NCI-H524 treated with DMSO at 0.1 percent for 48 hours (cell line): Measurements from ENCODE around the gene CRIP2.

ENCODE experiments used
- DNase-seq: peaks from one replicate; lab custom pipeline; 2025; lab: John Stamatoyannopoulos, UW

Gene CRIP2

GRCh38 chr14:105498430-105499255 lies 24.0 kb downstream of the CRIP2 start:
- DNase-seq, result no peak

DNA sequence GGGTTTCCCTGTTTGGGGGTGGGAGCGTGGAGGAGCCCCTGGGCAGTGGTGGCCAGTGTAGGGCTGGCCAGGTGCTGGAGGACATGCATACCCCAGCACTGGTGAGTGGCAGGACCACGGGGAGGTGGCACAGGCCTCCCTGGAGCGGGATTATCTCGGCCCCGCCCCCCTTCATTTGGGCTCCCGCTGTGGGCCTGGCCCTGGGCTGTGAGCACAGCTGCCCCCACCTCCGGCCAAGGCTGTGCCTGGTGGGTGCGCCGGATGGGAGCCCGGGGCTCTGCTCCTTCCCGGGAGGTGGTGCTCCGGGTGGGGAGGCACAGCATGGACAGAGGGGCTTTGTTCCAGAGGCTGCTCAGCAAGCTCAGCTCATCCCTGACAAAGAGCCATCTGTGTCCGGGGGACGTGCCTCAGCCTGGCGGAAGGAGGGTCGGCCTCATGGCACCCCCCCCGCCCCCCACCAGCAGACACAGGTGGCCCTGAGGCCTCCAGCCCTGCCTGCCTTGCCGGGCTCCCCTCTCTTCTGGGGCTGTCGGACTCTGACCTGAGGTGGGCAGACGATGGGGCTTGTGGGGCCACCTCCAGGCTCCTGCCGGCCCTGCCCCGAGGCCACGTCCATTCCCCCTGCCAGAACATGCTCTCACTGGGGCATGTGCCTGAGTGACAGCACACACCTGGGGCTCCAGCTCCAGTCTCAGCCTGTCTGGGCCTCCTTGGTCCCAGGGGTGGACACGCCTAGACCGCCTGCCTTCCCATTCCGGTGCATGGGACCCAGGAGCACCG lies 24.8 kb downstream of the CRIP2 start:
- DNase-seq, result no peak

GRCh38 chr14:105500036-105500725 lies 25.6 kb downstream of the CRIP2 start:
- no peak for DNase-seq

GRCh38 chr14:105500726-105501101 lies 26.1 kb downstream of the CRIP2 start:
- no peak for DNase-seq

DNA sequence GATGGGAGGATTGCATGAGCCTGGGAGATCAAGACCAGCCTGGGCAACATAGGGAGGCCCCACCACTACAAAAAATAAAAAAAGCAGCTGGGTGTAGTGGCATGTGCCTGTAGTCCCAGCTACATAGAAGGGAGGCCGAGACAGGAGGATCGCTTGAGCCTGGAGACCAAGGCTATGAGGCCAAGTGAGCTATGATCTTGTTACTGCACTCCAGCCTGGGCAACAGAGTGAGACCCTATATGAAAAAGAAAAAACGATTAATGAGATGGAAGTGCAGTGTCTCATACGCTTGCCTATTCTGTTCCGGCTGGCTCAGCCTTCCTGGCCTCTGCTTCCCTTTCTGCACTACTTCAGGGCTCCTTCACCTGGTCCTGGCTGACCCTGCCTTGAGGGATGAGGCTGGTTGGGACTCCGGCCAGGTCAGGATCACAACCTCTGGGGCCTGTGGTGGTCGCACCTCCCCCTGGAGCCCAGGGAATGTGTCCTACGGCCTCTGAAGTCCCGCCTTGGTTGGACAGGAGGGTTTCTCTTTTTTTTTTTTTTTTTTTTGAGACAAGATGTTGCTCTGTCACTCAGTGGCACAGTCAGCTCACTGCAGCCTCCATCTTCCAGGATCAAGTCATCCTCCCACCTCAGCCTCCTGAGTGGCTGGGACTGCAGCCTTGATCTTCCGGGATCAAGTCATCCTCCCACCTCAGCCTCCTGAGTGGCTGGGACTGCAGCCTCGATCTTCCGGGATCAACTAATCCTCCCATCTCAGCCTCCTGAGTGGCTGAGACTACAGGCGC lies 27.1 kb downstream of the CRIP2 start:
- no peak for DNase-seq

DNA sequence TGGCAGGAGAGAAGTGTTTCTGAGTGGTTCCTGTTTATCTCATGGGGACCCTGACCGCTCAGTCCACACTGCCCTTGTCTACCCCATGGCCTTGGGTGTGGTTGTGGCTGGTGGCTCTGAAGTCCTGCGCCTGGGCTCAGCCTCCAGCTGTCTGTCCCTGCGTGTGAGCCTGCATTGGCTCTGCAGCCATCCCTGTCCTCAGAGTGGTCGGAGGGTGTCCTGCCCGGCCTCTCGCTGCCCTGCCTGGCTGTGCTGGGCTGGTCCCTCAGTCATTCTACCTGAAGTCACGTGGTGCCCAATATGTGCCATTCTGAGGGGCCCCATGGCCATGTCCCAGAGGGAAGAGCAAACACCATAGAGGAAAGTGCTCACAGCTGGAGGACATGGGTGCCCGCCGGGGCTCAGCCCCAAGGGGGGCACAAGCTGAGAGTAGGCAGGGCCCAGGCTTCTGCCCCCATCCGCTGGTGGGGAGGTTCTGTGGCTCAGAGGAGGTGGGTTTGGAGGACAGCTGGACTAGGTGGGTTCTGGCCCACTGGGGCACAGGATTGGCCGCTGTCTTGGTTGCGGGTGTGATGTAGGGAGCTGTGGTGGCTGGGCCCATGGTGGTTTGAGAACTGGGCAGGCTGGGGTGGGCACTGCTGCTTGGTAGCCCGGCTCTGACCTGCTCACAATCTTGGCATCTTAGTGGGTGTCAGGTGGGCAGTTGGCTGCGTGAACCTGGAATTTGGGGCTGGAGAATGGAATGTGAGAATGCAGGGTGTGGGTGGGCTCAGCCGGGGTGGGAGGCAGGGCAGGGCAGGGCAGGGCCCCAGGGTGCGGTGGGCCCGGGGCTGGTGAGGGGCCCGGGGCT lies 28.1 kb downstream of the CRIP2 start:
- no peak for DNase-seq

GRCh38 chr14:105503296-105503640 lies 28.6 kb downstream of the CRIP2 start:
- DNase-seq, result no peak

DNA sequence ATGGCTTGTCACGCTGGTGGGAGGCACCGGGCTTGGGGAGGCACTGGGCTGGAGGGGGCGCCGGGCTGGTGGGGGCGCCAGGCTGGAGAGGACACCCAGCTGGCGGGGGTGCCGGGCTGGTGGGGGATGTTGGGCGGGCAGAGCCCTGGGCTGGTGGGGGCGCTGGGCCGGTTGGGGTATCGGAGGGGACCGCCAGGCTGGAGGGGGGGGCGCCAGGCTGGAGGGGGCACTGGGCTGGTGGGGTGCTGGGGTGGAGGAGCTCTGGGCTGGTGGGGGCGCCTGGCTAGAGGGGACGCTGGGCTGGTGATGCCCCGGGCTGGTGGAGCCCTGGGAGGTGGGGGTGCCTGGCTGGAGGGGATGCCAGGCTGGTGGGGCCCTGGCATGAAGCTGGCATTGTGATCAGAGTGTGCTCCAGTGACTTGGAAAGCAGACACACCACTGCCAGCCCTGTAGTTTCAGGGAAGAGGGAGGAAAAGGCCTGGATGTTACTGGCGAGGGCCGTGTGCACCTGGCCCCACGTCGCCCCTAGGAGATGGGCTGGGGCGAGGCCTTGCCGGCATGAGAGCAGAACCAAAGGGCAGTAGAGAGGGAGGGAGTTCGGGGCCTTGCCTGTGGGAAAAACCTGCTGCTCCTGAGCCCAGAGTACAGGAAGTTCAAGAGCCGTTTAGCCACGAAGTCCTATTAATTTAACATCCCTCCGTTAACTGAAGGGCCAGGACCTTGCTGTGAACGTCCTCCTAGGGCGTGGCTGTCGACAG lies 29.5 kb downstream of the CRIP2 start:
- DNase-seq, result no peak

DNA sequence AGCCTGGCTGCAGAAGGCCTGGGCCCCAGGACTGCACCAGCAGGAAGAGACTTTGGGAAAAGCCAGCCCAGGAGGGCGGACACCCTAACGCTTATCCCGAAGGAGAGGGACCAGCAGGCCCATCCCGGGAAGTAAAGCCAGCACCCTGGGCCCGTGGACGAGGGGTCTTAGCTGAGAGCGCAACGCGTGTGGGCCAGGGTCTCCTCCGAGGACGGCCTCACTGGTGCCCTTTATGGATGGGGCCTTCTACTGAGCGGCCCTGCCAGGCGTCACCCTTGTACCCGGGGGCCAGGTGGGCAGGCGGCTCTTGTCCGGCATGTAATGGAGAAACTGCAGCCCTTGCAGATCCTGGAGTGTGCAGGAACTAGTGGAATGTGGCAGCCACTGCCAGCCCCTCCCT lies 30.5 kb downstream of the CRIP2 start:
- DNase-seq, result no peak

GRCh38 chr14:105507247-105507646 lies 32.6 kb downstream of the CRIP2 start:
- no peak for DNase-seq

DNA sequence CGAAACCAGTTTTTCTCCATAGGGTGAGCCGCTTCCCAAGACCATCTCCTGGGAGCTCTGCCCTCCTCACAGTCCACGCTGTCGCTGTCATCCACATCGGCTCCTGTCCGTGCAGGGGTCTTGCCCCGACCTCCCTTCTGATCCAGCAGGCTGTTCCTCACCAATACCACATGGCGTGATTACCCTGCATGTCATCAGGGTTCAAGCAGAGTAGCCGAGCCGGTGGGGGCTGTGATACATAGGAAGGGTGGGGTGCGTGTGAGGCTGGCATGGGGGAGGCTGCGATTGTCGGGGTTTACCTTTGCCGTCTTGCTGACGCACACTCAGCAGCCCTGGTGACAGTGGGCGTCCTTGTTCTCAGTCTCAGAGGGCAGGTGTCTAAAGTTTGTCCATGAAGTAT lies 33.4 kb downstream of the CRIP2 start:
- no peak for DNase-seq

GRCh38 chr14:105508601-105509000 lies 34.0 kb downstream of the CRIP2 start:
- no peak for DNase-seq

- no peak for DNase-seq
Observed at GRCh38 chr14:105517096-105517495, 42.5 kb downstream of the CRIP2 start.

DNA sequence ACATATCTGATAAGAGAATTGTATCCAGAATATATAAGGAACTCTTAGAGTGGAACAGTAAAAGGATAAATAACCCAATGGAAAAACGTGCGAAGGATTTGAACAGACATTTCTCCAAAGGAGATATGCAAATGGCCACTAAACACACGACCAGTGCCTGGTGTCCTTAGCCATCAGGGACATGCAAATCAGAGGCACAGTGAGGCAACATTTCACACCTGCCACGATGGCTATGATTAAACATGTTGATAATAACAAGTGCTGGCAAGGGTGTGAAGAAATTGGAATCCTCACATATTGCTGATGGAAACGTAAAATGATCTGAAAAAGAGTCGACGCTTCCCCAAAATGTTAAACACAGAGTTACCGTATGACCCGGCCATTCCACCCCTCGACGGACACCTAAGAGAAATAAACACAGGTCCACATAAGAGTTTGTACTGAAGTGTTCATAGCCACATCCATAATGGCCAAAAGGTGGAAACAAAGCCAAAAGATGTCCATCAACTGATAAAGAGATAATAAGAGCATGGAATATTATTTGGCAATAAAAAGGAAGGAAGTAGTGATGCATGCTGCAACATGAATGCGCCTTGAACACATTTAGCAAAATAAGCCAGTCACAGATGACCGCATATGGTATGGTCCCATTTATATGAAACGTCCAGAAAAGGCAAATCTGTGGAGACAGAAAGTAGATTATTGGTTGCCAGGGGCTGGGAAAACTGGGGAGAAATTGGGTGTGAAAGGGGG lies 45.5 kb downstream of the CRIP2 start:
- no peak for DNase-seq

- no peak for DNase-seq
Observed at GRCh38 chr14:105525326-105525725, 50.7 kb downstream of the CRIP2 start.

DNA sequence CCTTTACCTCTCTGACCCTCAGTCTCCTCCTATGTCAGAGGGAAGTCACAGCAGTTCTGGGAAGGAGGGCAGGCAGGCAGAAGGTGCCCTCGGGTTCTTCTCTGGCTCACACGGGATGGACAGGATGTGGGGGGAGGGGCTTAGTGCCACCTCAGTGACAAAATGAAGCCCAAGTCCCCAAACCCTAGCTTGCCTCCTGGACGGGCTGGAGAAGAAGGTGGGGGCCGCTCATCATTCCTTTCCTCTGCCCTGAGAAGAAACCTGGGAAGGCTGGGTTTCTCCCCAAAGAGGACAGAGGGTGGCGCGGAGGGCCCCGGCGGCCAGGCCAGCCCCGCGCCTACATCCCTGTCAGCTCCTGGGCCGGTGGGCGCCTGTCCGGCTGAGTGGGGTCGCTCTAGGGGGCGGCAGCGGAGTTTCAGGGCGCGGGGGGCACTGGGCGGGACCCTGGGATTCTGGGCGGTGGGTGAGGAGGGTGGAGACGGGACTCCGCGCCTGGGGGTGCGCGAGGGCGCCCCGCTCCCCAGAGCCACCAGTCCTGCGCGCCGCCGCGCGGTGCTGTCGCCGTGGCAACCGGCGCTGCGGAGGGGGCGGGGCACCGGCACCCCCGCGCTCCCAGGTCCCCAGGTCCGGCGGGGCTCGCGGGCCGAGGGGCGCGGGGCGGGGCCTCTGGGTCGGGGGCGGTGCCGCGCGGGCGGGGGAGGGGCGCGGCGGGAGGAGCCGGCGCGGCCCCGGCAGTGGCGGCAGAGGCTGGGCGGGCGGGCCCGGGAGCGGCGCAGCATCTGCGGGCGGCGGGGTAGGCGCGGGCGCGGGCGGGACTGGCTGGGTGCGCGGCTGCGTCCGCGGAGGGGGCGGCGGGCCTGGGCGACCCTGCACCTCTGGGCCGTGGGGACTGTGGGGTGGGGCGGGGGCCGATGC lies 51.5 kb downstream of the CRIP2 start, which contains the start of gene TMEM121:
TMEM121 (plus strand) TSS at position 723 of the 915 bp plus-strand sequence. CDS start 2,252 bp downstream, outside the sequence.
- no peak for DNase-seq

DNA sequence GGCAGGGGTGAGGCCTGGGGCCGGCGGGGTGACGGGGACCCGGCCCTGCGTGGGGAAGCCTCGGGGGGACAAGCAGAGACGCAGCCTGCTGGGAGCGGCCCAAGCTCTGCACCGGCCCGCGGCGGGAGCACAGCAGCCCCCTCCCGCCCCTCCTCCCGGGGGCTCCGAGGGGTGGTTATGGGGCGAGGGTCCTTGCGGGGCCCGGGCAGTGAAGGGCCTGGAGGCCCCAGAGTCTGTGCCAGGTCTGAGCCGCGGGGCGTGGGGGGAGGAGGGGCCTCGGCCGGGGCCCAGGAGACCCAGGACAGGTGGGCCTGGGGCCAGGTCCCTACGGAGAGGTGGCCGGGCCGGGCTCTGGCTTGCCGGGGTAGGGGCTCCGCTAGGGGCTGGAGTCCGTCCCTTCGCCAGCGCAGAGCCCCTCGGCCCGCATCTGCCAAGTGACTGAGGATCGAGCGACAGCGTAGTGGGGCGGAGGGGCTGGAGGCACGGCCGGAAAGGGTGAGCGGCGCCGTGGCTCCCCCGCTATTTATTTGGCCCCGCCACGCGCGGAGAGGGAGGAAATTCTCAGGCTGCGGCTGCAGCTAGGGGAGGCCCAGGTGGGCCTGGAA lies 52.3 kb downstream of the CRIP2 start:
- no peak for DNase-seq

DNA sequence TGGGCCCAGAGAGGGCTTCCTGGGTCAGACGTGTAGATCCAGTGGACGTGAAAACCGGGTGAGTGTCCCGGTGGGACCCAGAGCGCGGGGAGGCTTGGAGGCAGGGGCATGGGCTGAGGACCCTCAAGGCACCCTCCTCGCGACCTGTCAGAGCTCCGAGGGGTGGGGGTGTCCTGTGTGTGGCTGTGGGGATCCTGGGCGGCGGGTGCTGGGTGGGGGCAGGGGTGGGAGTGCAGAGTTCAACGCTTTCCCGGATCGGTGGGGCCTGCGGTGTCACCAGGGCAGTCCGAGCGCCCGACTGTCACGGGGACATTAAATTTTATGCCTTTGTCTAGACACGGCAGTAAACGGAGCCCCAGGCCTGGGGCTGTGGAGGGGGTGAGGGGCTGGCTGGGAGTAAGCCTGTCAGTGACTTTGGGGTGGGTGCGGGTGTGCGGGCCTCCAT lies 52.8 kb downstream of the CRIP2 start:
- DNase-seq, result no peak
